Measurements from ENCODE around the gene CRACR2A.

- TF ChIP-seq CTCF (IDR thresholded peaks at IDR 0.05) = no peak
- no peak for TF ChIP-seq POLR2A (IDR thresholded peaks at IDR 0.05)
Observed at GRCh38 chr12:3655328-3655900, 97.5 kb downstream of the CRACR2A start.
